GM18526 (cell line): ENCODE measurements around the gene SLC22A17.

Experiments
- POLR2A ChIP-seq: IDR thresholded peaks from 3 replicates; pipeline ENCODE4 v1.6.1; 2011; ENCODE audit not compliant: insufficient read length; ENCODE audit errors: extremely low read depth

Gene SLC22A17

GRCh38 chr14:23339506-23340268 is 13.0 kb downstream of the SLC22A17 start:
- no peak for TF ChIP-seq POLR2A

GRCh38 chr14:23335623-23336022 is 17.1 kb downstream of the SLC22A17 start:
- no peak for TF ChIP-seq POLR2A

- no peak for TF ChIP-seq POLR2A
Measured at GRCh38 chr14:23327947-23328744, 24.5 kb downstream of the SLC22A17 start.

GRCh38 chr14:23326491-23327332 is 26.0 kb downstream of the SLC22A17 start:
- TF ChIP-seq POLR2A: no peak

GRCh38 chr14:23324993-23325392 is 27.7 kb downstream of the SLC22A17 start:
- no peak for TF ChIP-seq POLR2A

GRCh38 chr14:23324455-23324846 is 28.2 kb downstream of the SLC22A17 start:
- no peak for TF ChIP-seq POLR2A

- TF ChIP-seq POLR2A: no peak
Measured at GRCh38 chr14:23323838-23324454, 28.7 kb downstream of the SLC22A17 start.

GRCh38 chr14:23322568-23323517 is 29.8 kb downstream of the SLC22A17 start:
- no peak for TF ChIP-seq POLR2A

GRCh38 chr14:23321572-23322547 is 30.8 kb downstream of the SLC22A17 start:
- TF ChIP-seq POLR2A: peak; percentile 35

- TF ChIP-seq POLR2A: peak; percentile 72
Measured at GRCh38 chr14:23320584-23321571, 31.8 kb downstream of the SLC22A17 start, which contains the start of gene PABPN1. Gene PABPN1, plus strand, starts transcription at chr14:23321457. Its CDS starts 13 bp downstream, at chr14:23321470.

GRCh38 chr14:23319746-23320583 is 32.7 kb downstream of the SLC22A17 start:
- TF ChIP-seq POLR2A: no peak

GRCh38 chr14:23316300-23316699 is 36.4 kb downstream of the SLC22A17 start:
- TF ChIP-seq POLR2A: no peak
